Measurements from ENCODE around the gene GPC2. TPM values are rescaled to one million over a fixed set of nuclear protein-coding genes. Genes with fewer than 3 reads are reported as not detected.
"Not testable (repeated sequence)": the region's sequence is repeated elsewhere in the genome, so short reads cannot be mapped to it uniquely, and the experiment has no call there.

GPC2 gene
- total RNA-seq, 1 experiment from 2014 or later: 17.2 TPM

- H3K27me3 ChIP-seq: no peaks in the 10 kb centered on the region
- no peak overlapping the region for H3K4me3 ChIP-seq
- no peak overlapping the region for H3K27ac ChIP-seq
- DNase-seq: no peak
- H3K36me3 ChIP-seq: no peaks in the 10 kb centered on the region
- no peaks in the 10 kb centered on the region for H3K9me3 ChIP-seq (replicated peaks)
- H3K4me1 ChIP-seq: no peaks in the 10 kb centered on the region
Measured at GRCh38 chr7:100189061-100189460, 11.9 kb upstream of the GPC2 start.

- Histone ChIP-seq H3K27ac (no peak overlapping the region), H3K4me3 (no peak overlapping the region), H3K27me3 (no peaks in the 10 kb centered on the region), H3K36me3 (no peaks in the 10 kb centered on the region), H3K4me1 (no peaks in the 10 kb centered on the region), H3K9me3 (replicated peaks) (no peaks in the 10 kb centered on the region)
- DNase-seq: no peak
Measured at GRCh38 chr7:100185726-100186125, 8.5 kb upstream of the GPC2 start.

- not testable (repeated sequence) for H3K4me1 ChIP-seq; H3K4me3 ChIP-seq; H3K27me3 ChIP-seq; DNase-seq; H3K27ac ChIP-seq; H3K36me3 ChIP-seq; H3K9me3 ChIP-seq (replicated peaks)
Measured at GRCh38 chr7:100183090-100183489, 5.9 kb upstream of the GPC2 start.

GRCh38 chr7:100182616-100183015 lies 5.4 kb upstream of the GPC2 start:
- H3K4me1 ChIP-seq; DNase-seq; H3K9me3 ChIP-seq (replicated peaks); H3K27me3 ChIP-seq; H3K36me3 ChIP-seq; H3K4me3 ChIP-seq; H3K27ac ChIP-seq: not testable (repeated sequence)

- not testable (repeated sequence) for H3K9me3 ChIP-seq (replicated peaks); H3K4me3 ChIP-seq; H3K27ac ChIP-seq; H3K27me3 ChIP-seq; H3K4me1 ChIP-seq; DNase-seq; H3K36me3 ChIP-seq
Measured at GRCh38 chr7:100180084-100180483, 2.9 kb upstream of the GPC2 start.

GRCh38 chr7:100176096-100177044 lies 811 bp downstream of the GPC2 start:
- Histone ChIP-seq H3K9me3 (replicated peaks) (no peaks in the 10 kb centered on the region), H3K4me3 (peak overlapping the region; percentile 83), H3K36me3 (peaks cover 8% of the 10 kb centered on the region), H3K27me3 (no peaks in the 10 kb centered on the region), H3K27ac (peak overlapping the region; percentile 45), H3K4me1 (0 out of 2 replicates have a peak, but pooled peaks cover 3% of the 10 kb centered on the region)
- peak in 1 of 2 experiments; percentile 24 for DNase-seq

- Histone ChIP-seq H3K4me1 (0 out of 2 replicates have a peak, but pooled peaks cover 3% of the 10 kb centered on the region), H3K27ac (no peak overlapping the region), H3K9me3 (replicated peaks) (no peaks in the 10 kb centered on the region), H3K4me3 (no peak overlapping the region), H3K27me3 (no peaks in the 10 kb centered on the region), H3K36me3 (peaks cover 8% of the 10 kb centered on the region)
- DNase-seq: no peak
Measured at GRCh38 chr7:100175296-100175935, 1.8 kb downstream of the GPC2 start.

- DNase-seq: no peak
- no peak overlapping the region for H3K27ac ChIP-seq
Measured at GRCh38 chr7:100174582-100174981, 2.6 kb downstream of the GPC2 start.

GRCh38 chr7:100173806-100174495 lies 3.2 kb downstream of the GPC2 start:
- H3K9me3 ChIP-seq (replicated peaks): no peaks in the 10 kb centered on the region
- H3K4me3 ChIP-seq: no peak overlapping the region
- no peak overlapping the region for H3K27ac ChIP-seq
- H3K27me3 ChIP-seq: no peaks in the 10 kb centered on the region
- H3K4me1 ChIP-seq: peaks cover 8% of the 10 kb centered on the region; the same call in 1 of the 2 replicates
- H3K36me3 ChIP-seq: peaks cover 8% of the 10 kb centered on the region
- no peak for DNase-seq

More at GRCh38 chr7:100174582-100174981, 2.6 kb downstream of the GPC2 start:
- Histone ChIP-seq H3K36me3 (peaks cover 8% of the 10 kb centered on the region), H3K27me3 (no peaks in the 10 kb centered on the region), H3K4me3 (no peak overlapping the region), H3K4me1 (peaks cover 4% of the 10 kb centered on the region; the same call in 1 of the 2 replicates), H3K9me3 (replicated peaks) (no peaks in the 10 kb centered on the region)

- Histone ChIP-seq H3K27me3 (no peaks in the 10 kb centered on the region), H3K4me1 (peaks cover 16% of the 10 kb centered on the region), H3K36me3 (peaks cover 8% of the 10 kb centered on the region), H3K27ac (no peak overlapping the region), H3K4me3 (no peak overlapping the region), H3K9me3 (replicated peaks) (no peaks in the 10 kb centered on the region)
- no peak for DNase-seq
Measured at GRCh38 chr7:100171840-100172239, 5.3 kb downstream of the GPC2 start.

GRCh38 chr7:100171087-100171681 lies 6.0 kb downstream of the GPC2 start:
- no peak for DNase-seq
- Histone ChIP-seq H3K4me1 (peaks cover 13% of the 10 kb centered on the region), H3K36me3 (peaks cover 8% of the 10 kb centered on the region), H3K9me3 (replicated peaks) (no peaks in the 10 kb centered on the region), H3K4me3 (no peak overlapping the region), H3K27me3 (no peaks in the 10 kb centered on the region), H3K27ac (no peak overlapping the region)

GRCh38 chr7:100170101-100170897 lies 6.9 kb downstream of the GPC2 start:
- no peak for DNase-seq
- peaks cover 8% of the 10 kb centered on the region for H3K36me3 ChIP-seq
- peaks cover 13% of the 10 kb centered on the region for H3K4me1 ChIP-seq
- H3K9me3 ChIP-seq (replicated peaks): no peaks in the 10 kb centered on the region
- no peaks in the 10 kb centered on the region for H3K27me3 ChIP-seq
- H3K27ac ChIP-seq: no peak overlapping the region
- no peak overlapping the region for H3K4me3 ChIP-seq

GRCh38 chr7:100169147-100169850 lies 7.9 kb downstream of the GPC2 start:
- peak in 1 of 2 experiments; percentile 53 for DNase-seq
- H3K27ac ChIP-seq: peak overlapping the region; percentile 63
- no peaks in the 10 kb centered on the region for H3K27me3 ChIP-seq

More at GRCh38 chr7:100169147-100169850, 7.9 kb downstream of the GPC2 start:
- peaks cover under 1% of the 10 kb centered on the region for H3K36me3 ChIP-seq
- no peaks in the 10 kb centered on the region for H3K9me3 ChIP-seq (replicated peaks)
- H3K4me1 ChIP-seq: peaks cover 13% of the 10 kb centered on the region
- H3K4me3 ChIP-seq: peak overlapping the region; percentile 55
